Thyroid gland (tissue), 4 donors: ENCODE data around the gene ZP1.

Experiments used
- POLR2A ChIP-seq, 2 donors: fragments of 450-650 bp; IDR thresholded peaks; one replicate each; pipeline ENCODE4 v1.6.1; 2017; ENCODE audit warnings: antibody characterized with exemption in 2 of 2, mild to moderate bottlenecking in 2 of 2, moderate library complexity in 1 of 2
- TF ChIP-seq, protein P1 (sequence below), 6 experiments: fragments of 200-600 bp in 3 of 6; fragments of 450-650 bp in 3 of 6; sonication (generic) in 3 of 6; IDR thresholded peaks; one replicate each; pipeline ENCODE4 v1.5.1; 2016 to 2019; ENCODE audit warnings: antibody characterized with exemption in 6 of 6, mild to moderate bottlenecking in 2 of 6, inconsistent platforms in 1 of 6, moderate library complexity in 1 of 6

DNA sequence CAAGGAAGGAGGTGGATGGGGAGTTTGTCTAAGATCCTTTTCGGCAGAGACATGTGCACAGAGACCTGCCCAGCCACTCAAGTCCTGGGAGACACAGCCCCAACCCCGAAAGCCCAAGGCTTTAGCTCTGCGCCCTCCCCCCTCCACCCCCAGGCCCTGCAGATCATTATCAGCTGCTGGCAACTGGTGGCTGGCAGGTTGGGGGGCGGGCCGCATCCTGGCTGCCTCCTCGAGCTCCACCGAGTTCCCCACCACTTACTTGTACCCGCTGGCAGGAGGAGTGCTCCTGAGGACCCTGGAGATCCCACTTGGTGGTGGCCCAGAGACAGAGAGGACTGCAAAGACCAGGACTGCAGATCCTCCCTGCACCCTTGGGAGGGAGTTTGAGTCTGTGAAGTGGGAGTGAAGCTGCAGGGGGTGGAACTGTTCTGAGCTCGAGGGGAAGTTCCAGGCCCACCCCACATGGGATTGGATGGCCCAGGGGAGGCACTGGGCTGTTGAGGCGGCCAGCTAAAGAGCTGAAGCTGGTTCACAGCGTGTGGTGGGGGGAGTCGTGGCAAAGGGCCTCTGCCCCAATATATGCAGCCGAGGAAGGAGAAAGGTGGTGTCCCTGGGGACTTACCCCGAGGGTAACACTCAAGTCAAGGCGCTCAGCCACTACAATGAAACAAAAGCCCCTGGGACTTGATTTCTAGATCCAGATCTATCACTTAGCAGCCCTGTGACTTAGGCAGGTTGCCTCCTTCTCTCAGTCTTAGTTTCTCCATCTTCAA, 45.3 kb upstream of the ZP1 start:
- TF ChIP-seq, protein P1, sequence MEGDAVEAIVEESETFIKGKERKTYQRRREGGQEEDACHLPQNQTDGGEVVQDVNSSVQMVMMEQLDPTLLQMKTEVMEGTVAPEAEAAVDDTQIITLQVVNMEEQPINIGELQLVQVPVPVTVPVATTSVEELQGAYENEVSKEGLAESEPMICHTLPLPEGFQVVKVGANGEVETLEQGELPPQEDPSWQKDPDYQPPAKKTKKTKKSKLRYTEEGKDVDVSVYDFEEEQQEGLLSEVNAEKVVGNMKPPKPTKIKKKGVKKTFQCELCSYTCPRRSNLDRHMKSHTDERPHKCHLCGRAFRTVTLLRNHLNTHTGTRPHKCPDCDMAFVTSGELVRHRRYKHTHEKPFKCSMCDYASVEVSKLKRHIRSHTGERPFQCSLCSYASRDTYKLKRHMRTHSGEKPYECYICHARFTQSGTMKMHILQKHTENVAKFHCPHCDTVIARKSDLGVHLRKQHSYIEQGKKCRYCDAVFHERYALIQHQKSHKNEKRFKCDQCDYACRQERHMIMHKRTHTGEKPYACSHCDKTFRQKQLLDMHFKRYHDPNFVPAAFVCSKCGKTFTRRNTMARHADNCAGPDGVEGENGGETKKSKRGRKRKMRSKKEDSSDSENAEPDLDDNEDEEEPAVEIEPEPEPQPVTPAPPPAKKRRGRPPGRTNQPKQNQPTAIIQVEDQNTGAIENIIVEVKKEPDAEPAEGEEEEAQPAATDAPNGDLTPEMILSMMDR (IDR thresholded peaks at IDR 0.05): no peak
- no peak for TF ChIP-seq POLR2A (IDR thresholded peaks at IDR 0.05)
